ENCODE results near the gene CGB8.
"Not testable (repeated sequence)": the region's sequence is repeated elsewhere in the genome, so short reads cannot be mapped to it uniquely, and the experiment has no call there.

DNA sequence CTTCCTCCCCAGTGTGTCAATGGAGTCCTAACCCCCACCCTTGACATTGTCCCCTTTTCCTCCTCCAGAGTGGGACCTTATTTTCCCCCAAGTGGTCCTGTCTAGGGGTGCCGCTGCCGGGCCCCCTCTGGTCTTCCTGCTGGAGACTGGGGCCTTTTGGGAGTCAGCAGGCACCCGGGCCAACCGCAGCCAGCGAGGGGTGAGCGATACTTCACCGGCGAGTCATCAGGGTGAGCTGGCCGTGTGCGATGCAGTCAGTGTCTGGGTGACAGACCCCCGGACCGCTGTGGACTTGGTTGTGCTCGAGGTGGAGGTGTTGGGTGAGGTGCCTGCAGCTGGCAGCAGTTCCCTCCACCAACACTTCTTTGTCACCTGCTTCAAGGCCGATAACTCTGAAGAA is 19.2 kb downstream of the CGB8 start:
- TF ChIP-seq, protein P1, sequence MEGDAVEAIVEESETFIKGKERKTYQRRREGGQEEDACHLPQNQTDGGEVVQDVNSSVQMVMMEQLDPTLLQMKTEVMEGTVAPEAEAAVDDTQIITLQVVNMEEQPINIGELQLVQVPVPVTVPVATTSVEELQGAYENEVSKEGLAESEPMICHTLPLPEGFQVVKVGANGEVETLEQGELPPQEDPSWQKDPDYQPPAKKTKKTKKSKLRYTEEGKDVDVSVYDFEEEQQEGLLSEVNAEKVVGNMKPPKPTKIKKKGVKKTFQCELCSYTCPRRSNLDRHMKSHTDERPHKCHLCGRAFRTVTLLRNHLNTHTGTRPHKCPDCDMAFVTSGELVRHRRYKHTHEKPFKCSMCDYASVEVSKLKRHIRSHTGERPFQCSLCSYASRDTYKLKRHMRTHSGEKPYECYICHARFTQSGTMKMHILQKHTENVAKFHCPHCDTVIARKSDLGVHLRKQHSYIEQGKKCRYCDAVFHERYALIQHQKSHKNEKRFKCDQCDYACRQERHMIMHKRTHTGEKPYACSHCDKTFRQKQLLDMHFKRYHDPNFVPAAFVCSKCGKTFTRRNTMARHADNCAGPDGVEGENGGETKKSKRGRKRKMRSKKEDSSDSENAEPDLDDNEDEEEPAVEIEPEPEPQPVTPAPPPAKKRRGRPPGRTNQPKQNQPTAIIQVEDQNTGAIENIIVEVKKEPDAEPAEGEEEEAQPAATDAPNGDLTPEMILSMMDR (IDR thresholded peaks at IDR 0.05; ENCODE audit: insufficient read depth, low read depth, low read length) = not testable (repeated sequence)
- not testable (repeated sequence) for TF ChIP-seq EZH2 (IDR thresholded peaks at IDR 0.05; ENCODE audit: insufficient read depth, low read length)
